Osteoblast (primary cell): ENCODE results near the gene FAM221B. TPM values are rescaled to one million over a fixed set of nuclear protein-coding genes. Genes with fewer than 3 reads are reported as not detected.
A peak's percentile ranks its signal among the peaks of the same experiment; 100 is the strongest.

Experiments
- DNase-seq: peaks from one replicate; pipeline ENCODE4 v3.0.0; 2011; ENCODE audit warnings: low spot score, mixed read lengths; ENCODE audit not compliant: insufficient read length; ENCODE audit errors: missing footprints
- H2AFZ ChIP-seq: 2 replicates; pipeline ENCODE4 v1.6.0; 2011; ENCODE audit warnings: mild to moderate bottlenecking, low read length
- H3K27ac ChIP-seq: 2 replicates; pipeline ENCODE4 v1.5.1; 2011; ENCODE audit warnings: mild to moderate bottlenecking, low read depth, low read length, moderate library complexity
- H3K27me3 ChIP-seq: 2 replicates; pipeline ENCODE4 v1.6.0; 2012; ENCODE audit warnings: mild to moderate bottlenecking, control low read depth, inconsistent platforms, low read length, moderate library complexity; ENCODE audit not compliant: insufficient read depth
- H3K36me3 ChIP-seq: 2 replicates; pipeline ENCODE4 v1.5.1; 2011; ENCODE audit warnings: mild to moderate bottlenecking, low read length, control low read depth, moderate library complexity; ENCODE audit not compliant: insufficient read depth
- H3K4me1 ChIP-seq: 2 replicates; pipeline ENCODE4 v1.5.1; 2011; ENCODE audit warnings: mild to moderate bottlenecking, low read length, control low read depth, moderate library complexity; ENCODE audit not compliant: insufficient read depth
- H3K4me2 ChIP-seq: 2 replicates; pipeline ENCODE4 v1.6.0; 2011; ENCODE audit warnings: mild to moderate bottlenecking, low read length; ENCODE audit not compliant: insufficient read depth
- H3K4me3 ChIP-seq: fragments of 200-600 bp; sonication (generic); 3 replicates; pipeline ENCODE4 v1.5.1; 2012; ENCODE audit warnings: mild to moderate bottlenecking, low read length, inconsistent platforms; ENCODE audit not compliant: insufficient read depth
- H3K79me2 ChIP-seq: 2 replicates; pipeline ENCODE4 v1.6.0; 2012; ENCODE audit warnings: mild to moderate bottlenecking, low read length, control low read depth, inconsistent platforms; ENCODE audit not compliant: insufficient read depth
- H3K9me3 ChIP-seq: 2 replicates; pipeline ENCODE4 v1.5.1; 2011; ENCODE audit warnings: low read depth, low read length, control low read depth
- H4K20me1 ChIP-seq: 2 replicates; pipeline ENCODE4 v1.6.0; 2012; ENCODE audit warnings: mild to moderate bottlenecking, low read length, control low read depth; ENCODE audit not compliant: insufficient read depth
- CTCF ChIP-seq: IDR thresholded peaks from 2 replicates; pipeline ENCODE4 v1.5.1; 2011; ENCODE audit warnings: mild to moderate bottlenecking, low read depth, low read length, moderate library complexity; ENCODE audit errors: extremely low read depth
- total RNA-seq: library from RNA; depleted of rRNA; stranded (reverse); fragments of >200 nt; gene quantifications from 2 replicates; pipeline ENCODE4 v1.2.3, GENCODE V29; 2012

The FAM221B gene
- total RNA-seq, 1 donor = not detected

GRCh38 chr9:35829084-35829763 lies 692 bp upstream of the FAM221B start, which contains the start of gene TMEM8B:
Gene TMEM8B, plus strand, starts transcription at chr9:35829228. Its CDS starts 220 bp downstream, at chr9:35829448.
- TF ChIP-seq CTCF = no peak
- no peaks in the 10 kb centered on the region for H3K36me3 ChIP-seq
- peak within 1 kb of the TSS; percentile 93 for H2AFZ ChIP-seq
- no peaks in the 10 kb centered on the region for H3K9me3 ChIP-seq
- H3K27ac ChIP-seq = peak within 1 kb of the TSS; percentile 65
- DNase-seq = peak; percentile 99
- H3K4me1 ChIP-seq = peaks cover 36% of the 10 kb centered on the region
- no peaks in the 10 kb centered on the region for H3K27me3 ChIP-seq
- H4K20me1 ChIP-seq = no peaks in the 10 kb centered on the region
- H3K4me2 ChIP-seq = peak within 1 kb of the TSS; percentile 88
- peaks cover 6% of the 10 kb centered on the region for H3K79me2 ChIP-seq
- H3K4me3 ChIP-seq = peak within 1 kb of the TSS; percentile 80

- H4K20me1 ChIP-seq = no peaks in the 10 kb centered on the region
- H3K4me1 ChIP-seq = peaks cover 26% of the 10 kb centered on the region
- H2AFZ ChIP-seq = peak overlapping the region; percentile 11
- no peak overlapping the region for H3K4me2 ChIP-seq
- no peaks in the 10 kb centered on the region for H3K27me3 ChIP-seq
- TF ChIP-seq CTCF = no peak
- H3K4me3 ChIP-seq = no peak overlapping the region
- peak overlapping the region; percentile 27 for H3K27ac ChIP-seq
- H3K9me3 ChIP-seq = no peaks in the 10 kb centered on the region
- peak; percentile 95 for DNase-seq
- H3K79me2 ChIP-seq = peaks cover 6% of the 10 kb centered on the region
- no peaks in the 10 kb centered on the region for H3K36me3 ChIP-seq
These were observed 1.0 kb downstream of the FAM221B start for GRCh38 chr9:35827486-35827885.

GRCh38 chr9:35826071-35826701 lies 2.3 kb downstream of the FAM221B start:
- Histone ChIP-seq H3K9me3 (no peaks in the 10 kb centered on the region), H3K27ac (peak overlapping the region; percentile 4), H3K4me2 (peak overlapping the region; percentile 77), H2AFZ (peak overlapping the region; percentile 93), H3K79me2 (peaks cover 6% of the 10 kb centered on the region), H4K20me1 (no peaks in the 10 kb centered on the region), H3K4me3 (no peak overlapping the region), H3K36me3 (no peaks in the 10 kb centered on the region), H3K27me3 (no peaks in the 10 kb centered on the region), H3K4me1 (peaks cover 26% of the 10 kb centered on the region)
- DNase-seq = peak; percentile 88
- TF ChIP-seq CTCF = peak; percentile 86

- no peaks in the 10 kb centered on the region for H3K36me3 ChIP-seq
- DNase-seq = no peak
- H2AFZ ChIP-seq = no peak overlapping the region
- no peaks in the 10 kb centered on the region for H3K27me3 ChIP-seq
- H3K79me2 ChIP-seq = no peaks in the 10 kb centered on the region
- H3K4me2 ChIP-seq = no peak overlapping the region
- no peak overlapping the region for H3K4me3 ChIP-seq
- no peaks in the 10 kb centered on the region for H3K9me3 ChIP-seq
- H3K27ac ChIP-seq = no peak overlapping the region
- peaks cover 23% of the 10 kb centered on the region for H3K4me1 ChIP-seq
- no peaks in the 10 kb centered on the region for H4K20me1 ChIP-seq
- no peak for TF ChIP-seq CTCF
These were observed 5.6 kb downstream of the FAM221B start for GRCh38 chr9:35822926-35823325.
